ENCODE results near the gene TXNRD1. TPM values are rescaled to one million over a fixed set of nuclear protein-coding genes. Genes with fewer than 3 reads are reported as not detected.

TXNRD1 gene
- total and polyA plus RNA-seq, 7 experiments from 2014 or later: 19.1 to 73.5 (median 35.6) TPM

Other genes with a start within 250 kb of the TXNRD1 start
- 10 to 100 TPM; 21.5 to 43.0 (median 35.5) TPM for gene TDG, start 249.9 kb upstream of the TXNRD1 start, total RNA-seq
- gene TDG, start 249.9 kb upstream of the TXNRD1 start, polyA plus RNA-seq: 10 to 100 TPM; 15.4 to 17.2 TPM
- under 1 TPM in 1 of 5 experiments, not detected in 4; 0.15 TPM for gene GLT8D2, start 165.6 kb upstream of the TXNRD1 start, total RNA-seq
- under 1 TPM in 1 of 2 donors, not detected in 1; 0.43 TPM for gene GLT8D2, start 165.6 kb upstream of the TXNRD1 start, polyA plus RNA-seq
- gene HCFC2, start 151.2 kb upstream of the TXNRD1 start, total RNA-seq: 10 to 100 TPM; 11.4 to 20.2 (median 16.2) TPM
- 1 to 10 TPM; 6.4 to 7.0 TPM for gene HCFC2, start 151.2 kb upstream of the TXNRD1 start, polyA plus RNA-seq
- gene NFYB, start 77.6 kb upstream of the TXNRD1 start, total RNA-seq: 10 to 100 TPM; 11.6 to 25.9 (median 24.4) TPM
- gene NFYB, start 77.6 kb upstream of the TXNRD1 start, polyA plus RNA-seq: 10 to 100 TPM; 39.1 to 47.0 TPM
- gene EID3, start 88.0 kb downstream of the TXNRD1 start, total RNA-seq: 10 to 100 TPM in 3 of 5 experiments, 1 to 10 TPM in 2; 8.2 to 11.8 (median 10.4) TPM
- gene EID3, start 88.0 kb downstream of the TXNRD1 start, polyA plus RNA-seq: 10 to 100 TPM; 14.4 to 16.3 TPM
- 10 to 100 TPM; 31.9 to 74.3 (median 42.0) TPM for gene CHST11, start 241.2 kb downstream of the TXNRD1 start, total RNA-seq
- 10 to 100 TPM; 23.4 to 28.7 TPM for gene CHST11, start 241.2 kb downstream of the TXNRD1 start, polyA plus RNA-seq

Measured in naive thymus-derived CD4-positive, alpha-beta T cell (primary cell).